ENCODE results near the gene ALDOA.
"Not testable (repeated sequence)": the region's sequence is repeated elsewhere in the genome, so short reads cannot be mapped to it uniquely, and the experiment has no call there.

Gene ALDOA

GRCh38 chr16:30092373-30093010, 26.9 kb downstream of the ALDOA start:
- peak; percentile 89 for DNase-seq

- DNase-seq, result no peak
Observed at GRCh38 chr16:30094541-30095165, 29.1 kb downstream of the ALDOA start.

- no peak for DNase-seq
Observed at GRCh38 chr16:30095166-30096078, 29.9 kb downstream of the ALDOA start.

GRCh38 chr16:30096105-30096861, 30.7 kb downstream of the ALDOA start, which contains the start of gene YPEL3:
YPEL3 (minus strand) TSS chr16:30096213; CDS start chr16:30095482, 731 bp downstream.
- DNase-seq, result peak; percentile 91

GRCh38 chr16:30096862-30097563, 31.5 kb downstream of the ALDOA start:
- no peak for DNase-seq

- no peak for DNase-seq
Observed at GRCh38 chr16:30104090-30104489, 38.5 kb downstream of the ALDOA start.

- no peak for DNase-seq
Observed at GRCh38 chr16:30104492-30104891, 38.9 kb downstream of the ALDOA start.

GRCh38 chr16:30108059-30108850, 42.7 kb downstream of the ALDOA start:
- DNase-seq, result no peak

GRCh38 chr16:30110661-30111060, 45.1 kb downstream of the ALDOA start:
- DNase-seq, result no peak

GRCh38 chr16:30112197-30113030, 46.9 kb downstream of the ALDOA start:
- DNase-seq, result peak; percentile 90

- DNase-seq, result no peak
Observed at GRCh38 chr16:30113031-30113710, 47.6 kb downstream of the ALDOA start, which contains the start of gene GDPD3. GDPD3 (minus strand) TSS chr16:30113537; CDS start chr16:30113478, 59 bp downstream.

GRCh38 chr16:30113711-30114333, 48.3 kb downstream of the ALDOA start:
- DNase-seq, result no peak

- no peak for DNase-seq
Observed at GRCh38 chr16:30114411-30114810, 48.9 kb downstream of the ALDOA start.

GRCh38 chr16:30114833-30115232, 49.3 kb downstream of the ALDOA start:
- DNase-seq, result not testable (repeated sequence)

GRCh38 chr16:30115238-30115637, 49.7 kb downstream of the ALDOA start:
- DNase-seq, result no peak

GRCh38 chr16:30116291-30117207, 51.0 kb downstream of the ALDOA start:
- DNase-seq, result no peak

GRCh38 chr16:30117768-30118167, 52.2 kb downstream of the ALDOA start:
- DNase-seq, result no peak

GRCh38 chr16:30119428-30119827, 53.9 kb downstream of the ALDOA start:
- DNase-seq, result no peak
